Activated CD4-positive, alpha-beta T cell treated with anti-CD3 and anti-CD28 coated beads, Interleukin-2, amount 50 U/mL, for 4 hours (primary cell): ENCODE data around the gene STK32B.
"Not testable (repeated sequence)": the region's sequence is repeated elsewhere in the genome, so short reads cannot be mapped to it uniquely, and the experiment has no call there.

ENCODE experiments used
- DNase-seq, 2 experiments: peaks; one replicate each; pipeline ENCODE4 v3.0.0-alpha.2; 2020

The STK32B gene

GRCh38 chr4:5212255-5213013 lies 161.2 kb downstream of the STK32B start:
- no peak for DNase-seq

DNA sequence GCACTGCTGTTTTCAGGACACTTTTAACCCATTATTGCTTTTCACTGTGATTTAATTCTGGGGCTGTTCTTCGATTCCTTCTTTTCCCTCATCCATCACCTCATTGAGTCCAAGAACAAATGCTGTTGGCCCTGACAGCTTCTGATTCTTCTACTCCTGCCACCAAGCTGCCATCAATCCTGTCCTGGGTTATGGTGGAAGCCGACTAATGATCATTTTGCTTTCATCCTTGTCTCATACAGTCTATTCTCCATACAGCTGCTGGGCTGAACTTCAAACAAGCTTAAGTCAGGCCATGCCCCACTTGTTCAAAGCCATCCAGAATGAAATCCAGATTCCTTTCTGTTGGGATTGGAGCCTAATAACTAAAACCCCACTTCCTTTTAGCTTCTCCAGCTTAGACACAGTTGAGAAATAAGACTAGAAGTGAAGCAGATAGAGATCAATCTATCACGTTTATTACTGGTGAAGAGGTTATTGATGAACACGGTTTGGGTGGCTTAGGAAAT lies 161.9 kb downstream of the STK32B start:
- DNase-seq = no peak

DNA sequence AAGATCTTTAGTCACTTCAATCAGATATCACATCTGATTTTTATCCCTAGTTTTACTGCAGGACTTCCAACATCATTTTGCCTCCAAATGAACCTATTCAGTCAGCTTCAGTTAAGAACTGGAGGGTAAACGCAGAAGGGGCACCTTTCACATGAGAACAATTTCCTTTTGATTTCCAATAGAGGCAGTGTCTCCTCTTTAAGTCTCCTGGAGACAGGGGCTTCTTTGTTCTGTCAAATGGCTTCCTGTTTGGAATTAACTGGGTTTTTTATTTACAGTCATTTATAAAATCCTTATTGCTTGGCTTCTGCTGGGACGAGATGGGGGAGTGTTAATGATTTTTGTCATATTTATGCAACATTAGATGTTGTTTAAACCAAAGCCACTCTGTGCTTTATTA lies 164.0 kb downstream of the STK32B start:
- no peak for DNase-seq

GRCh38 chr4:5217421-5217820 lies 166.1 kb downstream of the STK32B start:
- DNase-seq = no peak

GRCh38 chr4:5218376-5219069 lies 167.2 kb downstream of the STK32B start:
- DNase-seq = no peak

DNA sequence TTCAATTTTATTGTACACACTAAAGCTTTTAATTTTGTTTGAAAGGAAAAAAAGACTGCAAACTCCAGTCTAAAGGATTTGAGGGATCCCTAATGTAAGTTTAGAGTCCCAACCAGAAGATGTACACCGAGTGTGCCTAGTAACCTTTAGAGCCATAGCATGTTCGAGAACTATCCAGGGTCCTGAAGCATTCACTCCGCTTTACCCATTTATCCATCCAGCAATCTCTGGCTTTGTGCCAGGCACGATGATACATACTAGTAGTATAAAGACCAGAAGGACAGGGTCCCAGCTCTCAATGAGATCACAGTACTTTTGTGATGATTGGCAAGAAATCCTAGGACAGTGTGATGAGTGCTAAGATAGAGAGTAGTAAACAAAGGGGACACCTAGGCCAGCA lies 168.7 kb downstream of the STK32B start:
- DNase-seq = no peak

DNA sequence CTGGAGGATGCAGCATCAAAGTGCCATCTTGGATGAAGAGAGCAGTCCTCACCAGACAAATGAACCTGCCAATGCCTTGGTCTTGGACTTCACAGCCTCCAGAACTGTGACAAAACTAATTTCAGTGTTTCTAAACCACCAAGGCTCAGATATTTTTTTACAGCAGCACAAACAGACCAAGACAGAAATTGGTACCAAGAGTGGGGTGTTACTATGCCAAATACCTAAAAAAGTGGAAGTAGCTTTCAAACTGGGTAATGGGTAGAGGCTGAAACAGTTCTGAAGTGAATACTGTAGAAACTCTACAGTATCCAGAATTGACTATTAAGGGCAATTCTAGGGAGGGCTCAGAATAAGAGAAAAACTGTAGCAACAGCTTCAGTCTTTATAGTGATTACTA lies 170.8 kb downstream of the STK32B start:
- DNase-seq = no peak

DNA sequence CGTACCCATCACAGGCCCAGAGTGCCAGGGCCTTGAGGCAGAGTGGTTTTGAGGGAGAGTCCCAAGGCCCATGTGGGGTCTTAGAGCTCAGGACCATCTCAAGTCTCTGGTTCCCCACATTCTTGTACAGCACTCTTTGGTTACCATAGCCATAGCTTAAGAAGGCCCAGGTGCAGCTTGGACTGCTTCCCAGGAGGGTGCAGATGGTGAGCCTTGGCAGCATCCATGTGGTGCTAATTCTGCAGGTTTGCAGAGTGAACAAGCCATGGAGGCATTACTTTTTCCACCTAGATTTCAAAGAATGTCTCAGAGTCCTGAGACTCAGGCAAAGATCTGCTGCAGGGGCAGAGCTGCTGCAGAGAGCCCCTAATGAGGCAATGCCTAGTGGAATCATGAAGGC lies 171.7 kb downstream of the STK32B start:
- DNase-seq = no peak

- no peak for DNase-seq
These were observed 173.1 kb downstream of the STK32B start for GRCh38 chr4:5224340-5224739.

GRCh38 chr4:5232549-5232948 lies 181.3 kb downstream of the STK32B start:
- no peak for DNase-seq

- DNase-seq = no peak
These were observed 185.9 kb downstream of the STK32B start for GRCh38 chr4:5237086-5237660.

GRCh38 chr4:5238173-5238572 lies 186.9 kb downstream of the STK32B start:
- no peak for DNase-seq

GRCh38 chr4:5247061-5247460 lies 195.8 kb downstream of the STK32B start:
- not testable (repeated sequence) for DNase-seq

DNA sequence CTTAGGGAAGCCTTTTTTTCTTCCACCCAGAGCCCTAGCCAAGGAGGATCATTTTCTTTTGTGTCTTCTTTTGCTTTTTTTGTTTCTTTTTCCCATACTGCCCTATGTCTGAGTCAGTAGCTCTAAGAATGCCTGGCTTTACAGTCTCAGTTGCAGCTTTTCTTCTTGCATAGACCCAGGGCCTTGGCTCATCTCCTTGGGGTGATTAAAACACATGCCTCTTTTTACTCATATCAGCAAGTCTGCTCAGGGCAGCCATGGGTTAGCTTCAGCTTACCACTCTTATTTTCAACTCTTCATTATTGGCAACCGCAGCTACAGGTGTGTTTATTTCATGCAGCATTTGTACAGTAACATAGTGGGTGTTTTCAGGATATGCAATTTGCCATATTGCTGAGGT lies 196.5 kb downstream of the STK32B start:
- DNase-seq = no peak

GRCh38 chr4:5249727-5250126 lies 198.4 kb downstream of the STK32B start:
- no peak for DNase-seq

DNA sequence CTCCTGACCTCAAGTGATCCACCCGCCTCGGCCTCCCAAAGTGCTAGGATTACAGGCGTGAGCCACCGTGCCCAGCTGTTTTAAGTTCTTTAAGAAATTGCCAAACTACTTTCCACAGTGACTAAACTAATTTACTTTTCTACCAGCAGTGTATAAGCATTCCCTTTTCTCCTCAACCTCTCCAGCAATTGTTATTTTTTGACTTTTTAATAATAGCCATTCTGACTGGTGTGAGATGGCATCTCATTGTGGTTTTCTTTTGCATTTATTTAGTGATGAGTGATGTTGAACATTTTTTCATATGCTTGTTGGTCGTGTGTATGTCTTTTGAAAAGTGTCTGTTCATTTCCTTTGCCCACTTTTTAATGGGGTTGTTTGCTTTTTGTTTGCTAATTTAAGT lies 199.3 kb downstream of the STK32B start:
- DNase-seq = not testable (repeated sequence)

- no peak for DNase-seq
These were observed 205.1 kb downstream of the STK32B start for GRCh38 chr4:5256421-5256820.

GRCh38 chr4:5257086-5257485 lies 205.8 kb downstream of the STK32B start:
- no peak for DNase-seq

GRCh38 chr4:5259471-5259870 lies 208.2 kb downstream of the STK32B start:
- DNase-seq = no peak

GRCh38 chr4:5260121-5260520 lies 208.8 kb downstream of the STK32B start:
- no peak for DNase-seq

GRCh38 chr4:5261866-5262265 lies 210.6 kb downstream of the STK32B start:
- no peak for DNase-seq

- DNase-seq = no peak
These were observed 215.7 kb downstream of the STK32B start for GRCh38 chr4:5266991-5267390.

DNA sequence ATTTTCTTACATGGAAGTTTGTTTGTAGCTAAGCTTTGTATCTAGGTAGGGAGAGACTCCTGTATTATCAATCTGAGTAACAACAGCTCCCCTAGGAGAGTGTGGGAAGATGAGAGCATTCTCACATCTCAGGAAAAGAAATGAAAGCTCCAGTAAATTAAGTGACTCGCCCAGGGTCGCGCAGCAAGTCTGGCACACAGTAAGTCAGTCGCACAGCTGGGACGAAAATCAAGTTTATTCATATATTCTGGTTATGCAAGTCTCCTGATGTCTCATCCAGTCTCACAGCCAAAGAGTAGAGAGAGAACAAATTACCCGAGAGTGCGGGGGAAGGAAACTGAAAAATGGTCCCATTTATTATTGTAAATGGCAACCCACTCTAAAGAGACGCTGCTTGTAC lies 216.1 kb downstream of the STK32B start:
- DNase-seq = no peak

GRCh38 chr4:5276475-5277075 lies 225.3 kb downstream of the STK32B start:
- no peak for DNase-seq
